MCF 10A (cell line): ENCODE results near the gene ARPC1B. TPM values are rescaled to one million over a fixed set of nuclear protein-coding genes. Genes with fewer than 3 reads are reported as not detected.
A peak's percentile ranks its signal among the peaks of the same experiment; 100 is the strongest.

Experiments
- Bru-seq: library from RNA; stranded (reverse); fragments of 400-500 nt; gene quantifications from one replicate; lab custom pipeline; 2021; lab: Mats Ljungman, UMichigan
- BruChase-seq, 2 experiments: library from RNA; stranded (reverse); fragments of 400-500 nt; gene quantifications; one replicate each; lab custom pipeline; 2021; lab: Mats Ljungman, UMichigan
- BruUV-seq: library from RNA; stranded (reverse); fragments of 400-500 nt; replicated peaks from 2 replicates; lab custom pipeline; 2021; lab: Mats Ljungman, UMichigan
- CTCF ChIA-PET: fragments of 300-600 bp; sonication (Branson Sonifier 250); formaldehyde crosslinking; extraction: SDS; loops from one replicate; lab custom pipeline; 2021; ENCODE audit warnings: antibody characterized with exemption, inconsistent platforms; lab: Yijun Ruan, JAX
- POLR2A ChIA-PET: fragments of 300-600, 350-650 bp; sonication (Branson Sonifier 250); formaldehyde crosslinking; extraction: SDS; loops from one replicate; lab custom pipeline; 2020; ENCODE audit warnings: antibody characterized with exemption, inconsistent platforms; lab: Yijun Ruan, JAX
- DNase-seq: peaks from one replicate; pipeline ENCODE4 v3.0.0-alpha.2; 2018; ENCODE audit not compliant: unreplicated experiment
- H3K27ac Mint-ChIP-seq: one replicate; pipeline ENCODE4 v1.8.0; 2022; ENCODE audit warnings: mild to moderate bottlenecking, low read depth, mixed read lengths; ENCODE audit not compliant: unreplicated experiment
- H3K27me3 Mint-ChIP-seq: one replicate; pipeline ENCODE4 v1.8.0; 2022; ENCODE audit warnings: mixed read lengths; ENCODE audit not compliant: insufficient read depth, unreplicated experiment
- H3K36me3 Mint-ChIP-seq: one replicate; pipeline ENCODE4 v1.8.0; 2022; ENCODE audit warnings: mild to moderate bottlenecking, moderate library complexity, mixed read lengths; ENCODE audit not compliant: insufficient read depth, unreplicated experiment
- H3K4me1 Mint-ChIP-seq: one replicate; pipeline ENCODE4 v1.8.0; 2022; ENCODE audit warnings: mixed read lengths; ENCODE audit not compliant: insufficient read depth, unreplicated experiment
- H3K4me3 Mint-ChIP-seq: one replicate; pipeline ENCODE4 v1.8.0; 2022; ENCODE audit warnings: mild to moderate bottlenecking, moderate library complexity, mixed read lengths; ENCODE audit not compliant: unreplicated experiment
- H3K9me3 Mint-ChIP-seq: one replicate; pipeline ENCODE4 v1.8.0; 2022; ENCODE audit warnings: mixed read lengths; ENCODE audit not compliant: unreplicated experiment
- CTCF ChIP-seq: fragments of 200-600 bp; IDR thresholded peaks from one replicate; pipeline ENCODE4 v1.8.0; 2022; ENCODE audit warnings: antibody characterized with exemption, mild to moderate bottlenecking; ENCODE audit not compliant: unreplicated experiment
- intact Hi-C: fragments of 100-400 bp; cut with micrococcal nuclease; formaldehyde crosslinking; loops from 2 replicates; pipeline ENCODE4 v1.14.1; 2022
- long read RNA-seq: library from polyadenylated mRNA; stranded (forward); transcript quantifications from one replicate; pipeline ENCODE4 v2.0.0, GENCODE V29; 2022
- total RNA-seq: library from RNA; stranded (reverse); gene quantifications from 2 replicates; pipeline ENCODE4 v1.2.3, GENCODE V29; 2022

ARPC1B gene
- 174 and 192 TPM in 2 replicates for total RNA-seq
- Bru-seq, nascent RNA, result percentile 64 among the genes with signal in this experiment
- percentile 84 among the genes with signal in this experiment for BruChase-seq, experiment 1, labeled RNA remaining after a 6-hour chase
- BruChase-seq, experiment 2, labeled RNA remaining after a 2-hour chase, result percentile 70 among the genes with signal in this experiment
- long read RNA-seq, transcript ARPC1B-201 (10 exons, 1,564 nt), result major isoform, 333 of 411 reads
- long read RNA-seq, transcript ARPC1B-205 (11 exons, 1,578 nt), result minor isoform, 5 of 411 reads
- long read RNA-seq, transcript ARPC1B-213 (11 exons, 1,505 nt), result minor isoform, 12 of 411 reads
- long read RNA-seq, transcript ARPC1B-222 (11 exons, 1,669 nt), result minor isoform, 8 of 411 reads
- long read RNA-seq, partial matches to known transcripts, result 15 of 411 reads
- long read RNA-seq, other reads (novel, unspliced or antisense), result 33 of 411 reads

DNA sequence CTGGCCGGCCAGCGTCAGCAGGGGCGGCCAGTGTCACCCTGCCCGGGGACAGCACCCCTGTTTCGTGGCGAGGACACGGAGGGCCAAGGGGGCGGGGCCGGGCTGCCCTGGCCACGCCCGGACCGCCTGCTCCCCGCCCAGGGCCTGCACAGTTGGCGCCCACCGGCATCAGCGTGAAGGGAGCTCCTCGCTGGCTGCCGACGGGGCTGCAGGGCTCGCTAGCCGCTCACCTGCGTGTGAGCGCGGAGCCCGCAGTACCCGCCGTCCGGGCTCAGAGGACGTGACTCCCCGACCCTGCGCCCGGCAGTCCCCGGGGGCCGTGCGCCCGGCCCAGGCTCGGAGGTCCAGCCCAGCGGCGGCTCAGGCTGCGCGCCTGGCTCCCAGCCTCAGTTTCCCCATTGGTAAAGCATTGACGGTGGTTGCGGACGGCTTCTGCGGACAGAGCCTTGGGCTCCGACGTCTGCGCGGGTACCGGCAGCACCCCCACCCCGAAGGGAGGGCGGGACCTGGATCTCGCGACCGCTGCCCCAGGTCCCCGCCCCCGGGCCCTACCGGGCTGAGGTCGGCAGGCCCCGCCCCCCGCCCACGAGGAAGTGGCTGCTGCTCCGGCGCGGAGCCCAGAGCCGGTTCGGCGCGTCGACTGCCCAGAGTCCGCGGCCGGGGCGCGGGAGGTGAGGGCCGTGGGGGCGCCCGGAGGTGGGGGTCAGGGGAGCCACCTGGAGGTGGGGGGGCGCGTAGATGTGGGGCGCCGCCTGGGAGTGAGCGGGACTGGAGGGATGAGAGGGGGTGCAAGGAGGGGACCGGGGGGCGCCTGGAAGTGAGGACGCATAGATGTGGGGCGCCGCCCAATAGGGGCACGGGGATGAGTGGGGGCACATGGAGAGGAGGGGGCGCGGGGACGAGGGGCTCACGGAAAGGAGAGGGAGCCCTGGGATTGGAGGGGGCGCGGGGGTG lies at the start of gene ARPC1B:
ARPC1B (plus strand) TSS at position 620 of the 954 bp plus-strand sequence. CDS start 10,985 bp downstream, outside the sequence.
- DNase-seq, result peak; percentile 73
- intact Hi-C loops, result no loop called here
- H3K9me3 Mint-ChIP-seq, result no peaks in the 10 kb centered on the region
- no TSS peak for BruUV-seq
- peak within 1 kb of the TSS; percentile 70 for H3K4me3 Mint-ChIP-seq
- ChIA-PET POLR2A (interaction anchor here (0.6 to 3.8 kb wide), 5 partner anchors 13 to 185 kb away, joined by 3 to 46 read pairs (median 3); partner anchors contain the start of genes BUD31 and PDAP1), CTCF (interaction anchor here (0.5 to 1.3 kb wide), 2 partner anchors 9 to 13 kb away, joined by 4 to 5 read pairs; no protein-coding TSS in a partner anchor)
- H3K27me3 Mint-ChIP-seq, result no peaks in the 10 kb centered on the region
- H3K36me3 Mint-ChIP-seq, result peaks cover 30% of the 10 kb centered on the region
- H3K27ac Mint-ChIP-seq, result peak within 1 kb of the TSS; percentile 39
- peaks cover 6% of the 10 kb centered on the region for H3K4me1 Mint-ChIP-seq
- no peak for TF ChIP-seq CTCF

GRCh38 chr7:99325001-99325493 lies 49.5 kb upstream of the ARPC1B start:
- no peak for TF ChIP-seq CTCF
- Mint-ChIP-seq H3K27ac (peak overlapping the region; percentile 81), H3K36me3 (peaks cover 9% of the 10 kb centered on the region), H3K4me3 (peak overlapping the region; percentile 82), H3K9me3 (no peaks in the 10 kb centered on the region), H3K27me3 (no peaks in the 10 kb centered on the region), H3K4me1 (peaks cover 11% of the 10 kb centered on the region)
- TSS peak; percentile 57 for BruUV-seq
- ChIA-PET POLR2A (interaction anchor here (0.7 to 2.9 kb wide), 17 partner anchors 9 to 756 kb away, joined by 3 to 22 read pairs (median 3); partner anchors contain the start of genes BUD31, CPSF4, PDAP1 and PTCD1), CTCF (interaction anchor here (0.6 to 1.3 kb wide), 4 partner anchors 12 to 198 kb away, joined by 3 to 8 read pairs (median 5); no protein-coding TSS in a partner anchor)
- intact Hi-C loops, result no loop called here
- DNase-seq, result no peak

DNA sequence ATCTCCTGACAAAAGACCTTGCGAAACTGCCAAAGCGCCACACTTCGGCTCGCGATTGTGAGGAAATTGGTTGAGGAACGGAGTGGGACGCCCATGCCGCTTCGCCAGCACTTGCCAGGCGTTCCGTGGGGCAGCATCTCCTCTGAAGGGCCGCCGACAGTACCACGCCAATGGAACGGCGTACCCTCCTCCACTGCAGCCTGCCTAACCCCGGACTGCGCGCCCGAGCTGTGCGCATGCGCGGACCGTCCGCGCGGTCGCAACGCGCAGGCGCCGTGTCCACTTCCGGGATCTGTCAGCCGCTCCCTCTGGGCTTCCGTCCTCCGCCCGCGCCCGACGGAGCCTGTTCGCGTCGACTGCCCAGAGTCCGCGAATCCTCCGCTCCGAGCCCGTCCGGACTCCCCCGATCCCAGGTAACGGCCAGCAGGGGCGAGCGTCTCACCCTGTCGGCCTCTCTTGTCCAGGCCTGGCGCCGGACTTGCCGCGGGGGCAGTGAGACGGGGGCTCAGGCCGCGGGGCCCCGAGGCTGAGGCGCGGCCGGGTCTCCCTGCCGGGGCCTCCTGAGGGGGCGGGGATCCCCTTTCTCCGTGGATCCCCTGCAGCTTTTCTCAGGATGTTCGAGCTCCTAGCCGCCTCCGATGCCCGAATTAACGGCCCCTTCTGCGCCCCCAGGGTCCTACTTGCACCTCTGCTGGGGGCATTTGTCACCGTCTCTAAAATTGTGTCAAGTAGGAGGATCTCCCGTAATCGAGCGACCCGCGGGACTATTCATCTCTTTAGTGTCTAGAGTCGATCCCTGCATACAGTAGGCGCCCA lies 48.7 kb upstream of the ARPC1B start, which contains the start of gene ARPC1A:
ARPC1A (plus strand) TSS at position 307 of the 816 bp plus-strand sequence. CDS start 7,456 bp downstream, outside the sequence.
- peak within 1 kb of the TSS; percentile 82 for H3K4me3 Mint-ChIP-seq
- H3K27me3 Mint-ChIP-seq, result no peaks in the 10 kb centered on the region
- intact Hi-C loops, result no loop called here
- peak; percentile 93 for DNase-seq
- peaks cover 9% of the 10 kb centered on the region for H3K36me3 Mint-ChIP-seq
- no peak for TF ChIP-seq CTCF
- peaks cover 19% of the 10 kb centered on the region for H3K4me1 Mint-ChIP-seq
- H3K27ac Mint-ChIP-seq, result peak within 1 kb of the TSS; percentile 81
- BruUV-seq, result TSS peak; percentile 36
- POLR2A ChIA-PET, result interaction anchor here (0.6 to 2.9 kb wide), 25 partner anchors 8 to 755 kb away, joined by 3 to 22 read pairs (median 3); partner anchors contain the start of genes BUD31, CPSF4, PDAP1 and PTCD1
- H3K9me3 Mint-ChIP-seq, result no peaks in the 10 kb centered on the region
- CTCF ChIA-PET, result interaction anchor here (0.6 to 1.3 kb wide), 4 partner anchors 12 to 198 kb away, joined by 3 to 8 read pairs (median 4); no protein-coding TSS in a partner anchor
